Uterus (tissue), 4 donors: ENCODE data around the gene RAB3IP. TPM values are rescaled to one million over a fixed set of nuclear protein-coding genes. Genes with fewer than 3 reads are reported as not detected.
"Not testable (repeated sequence)": the region's sequence is repeated elsewhere in the genome, so short reads cannot be mapped to it uniquely, and the experiment has no call there.

Experiments
- DNase-seq, 2 donors: peaks; one replicate each; pipeline ENCODE4 v3.0.0-alpha.2; 2019 to 2020
- H3K27ac ChIP-seq, 2 donors: fragments of 200-600 bp; sonication (generic); 1 replicate in 1 of 2; 2 replicates in 1 of 2; pipeline ENCODE4 v1.5.1; 2016 to 2018
- H3K27me3 ChIP-seq, 2 donors: fragments of 200-600 bp; sonication (generic); one replicate each; pipeline ENCODE4 v1.5.1; 2018 to 2019; ENCODE audit warnings: control low read depth in 1 of 2
- H3K36me3 ChIP-seq, 2 donors: fragments of 200-600 bp; sonication (generic); one replicate each; pipeline ENCODE4 v1.5.1; 2019; ENCODE audit warnings: control low read depth in 1 of 2
- H3K4me1 ChIP-seq, 2 donors: fragments of 200-600 bp; sonication (generic); one replicate each; pipeline ENCODE4 v1.5.1; 2018 to 2019; ENCODE audit warnings: control low read depth in 1 of 2
- H3K4me3 ChIP-seq, 2 donors: fragments of 200-600 bp; sonication (generic); 1 replicate in 1 of 2; 2 replicates in 1 of 2; pipeline ENCODE4 v1.5.1; 2018 to 2019; ENCODE audit warnings: mild to moderate bottlenecking in 1 of 2
- H3K9me3 ChIP-seq, 2 donors: fragments of 200-600 bp; sonication (generic); one replicate each; pipeline ENCODE4 v1.5.1; 2019; ENCODE audit warnings: control low read depth in 1 of 2
- CTCF ChIP-seq, 4 experiments: fragments of 200-600 bp in 2 of 4; fragments of 450-650 bp in 2 of 4; sonication (generic) in 2 of 4; IDR thresholded peaks; one replicate each; pipeline ENCODE4 v1.5.1; 2016 to 2019; ENCODE audit warnings: antibody characterized with exemption in 4 of 4, mild to moderate bottlenecking in 2 of 4, moderate library complexity in 1 of 4
- POLR2A ChIP-seq, 2 donors: fragments of 450-650 bp; IDR thresholded peaks; one replicate each; pipeline ENCODE4 v1.6.1; 2016; ENCODE audit warnings: antibody characterized with exemption in 2 of 2, mild to moderate bottlenecking in 1 of 2, moderate library complexity in 1 of 2
- intact Hi-C: fragments of 100-400 bp; cut with DNase I; formaldehyde crosslinking; loops from one replicate; pipeline ENCODE4 v1.15.1; 2023; ENCODE audit warnings: low total_unique reads
- total RNA-seq, 4 donors: library from RNA; depleted of rRNA in 3 of 4; stranded (reverse); fragments of >200 nt in 3 of 4; gene quantifications; one replicate each; pipeline versions ENCODE4 v1.1.0 to v1.2.4, GENCODE V29; 2014 to 2023
- donor health status: DM: yes; HTN: yes; CAD: no.

Gene RAB3IP
- total RNA-seq, 4 donors from 2014 or later: 13.5 to 71.5 (median 21.1) TPM

DNA sequence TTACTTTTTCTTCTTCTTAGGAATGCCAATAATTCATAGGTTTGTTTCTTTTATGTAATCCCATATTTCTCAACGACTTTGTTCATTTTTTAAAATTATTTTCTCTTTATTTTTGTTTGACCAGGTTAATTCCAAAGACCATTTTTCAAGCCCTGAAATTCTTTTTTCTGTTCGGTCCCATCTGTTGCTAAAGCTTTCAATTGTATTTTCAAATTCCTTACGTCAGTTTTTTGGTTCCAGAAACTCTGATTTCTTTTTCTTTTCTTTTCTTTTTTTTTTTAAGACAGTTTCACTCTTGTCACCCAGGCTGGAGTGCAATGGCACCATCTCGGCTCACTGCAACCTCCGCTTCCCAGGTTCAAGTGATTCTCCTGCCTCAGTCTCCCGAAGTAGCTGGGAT, 27.6 kb downstream of the RAB3IP start:
- no peaks in the 10 kb centered on the region for H3K4me1 ChIP-seq
- no peaks in the 10 kb centered on the region for H3K36me3 ChIP-seq
- intact Hi-C loops: no loop called here

GRCh38 chr12:69779928-69780327, 41.3 kb downstream of the RAB3IP start:
- Histone ChIP-seq H3K27me3 (no peaks in the 10 kb centered on the region), H3K36me3 (no peaks in the 10 kb centered on the region), H3K4me3 (no peak overlapping the region), H3K4me1 (no peaks in the 10 kb centered on the region), H3K9me3 (peaks cover 0 to 4% of the 10 kb centered on the region in 2 donors), H3K27ac (no peak overlapping the region)
- intact Hi-C loops: no loop called here
- TF ChIP-seq POLR2A (IDR thresholded peaks at IDR 0.05): no peak
- no peak for TF ChIP-seq CTCF (IDR thresholded peaks at IDR 0.05)
- no peak for DNase-seq

More for the DNA sequence above, 27.6 kb downstream of the RAB3IP start:
- no peak for TF ChIP-seq CTCF (IDR thresholded peaks at IDR 0.05)
- no peak for TF ChIP-seq POLR2A (IDR thresholded peaks at IDR 0.05)
- Histone ChIP-seq H3K27ac (no peak overlapping the region), H3K27me3 (no peaks in the 10 kb centered on the region), H3K4me3 (no peak overlapping the region), H3K9me3 (peaks cover 0 to 22% of the 10 kb centered on the region in 2 donors)
- DNase-seq: no peak

DNA sequence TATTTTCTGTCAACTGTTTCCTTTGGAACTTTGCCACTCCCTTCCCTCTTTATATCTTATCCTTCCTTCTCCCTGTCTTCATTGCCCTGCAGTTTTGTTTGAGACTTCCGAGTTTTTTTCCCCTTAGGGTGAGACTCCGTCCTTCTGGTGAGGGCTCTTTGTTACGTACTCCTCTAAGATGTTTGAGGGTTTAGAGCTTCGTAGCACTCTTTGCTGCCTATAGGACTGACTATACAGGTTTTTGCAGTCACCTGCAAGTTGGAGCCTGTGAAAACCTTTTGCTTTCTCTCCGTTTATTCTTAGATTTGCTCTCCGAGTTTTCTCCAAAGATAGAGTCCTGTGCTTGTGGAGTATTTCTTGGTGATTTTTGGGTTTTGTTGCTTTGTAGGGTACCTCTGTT, 44.7 kb downstream of the RAB3IP start:
- no peak for DNase-seq
- intact Hi-C loops: no loop called here
- Histone ChIP-seq H3K36me3 (no peaks in the 10 kb centered on the region), H3K27ac (no peak overlapping the region), H3K27me3 (no peaks in the 10 kb centered on the region), H3K9me3 (peaks cover 0 to 4% of the 10 kb centered on the region in 2 donors), H3K4me3 (no peak overlapping the region), H3K4me1 (no peaks in the 10 kb centered on the region)
- TF ChIP-seq POLR2A (IDR thresholded peaks at IDR 0.05): no peak
- no peak for TF ChIP-seq CTCF (IDR thresholded peaks at IDR 0.05)

DNA sequence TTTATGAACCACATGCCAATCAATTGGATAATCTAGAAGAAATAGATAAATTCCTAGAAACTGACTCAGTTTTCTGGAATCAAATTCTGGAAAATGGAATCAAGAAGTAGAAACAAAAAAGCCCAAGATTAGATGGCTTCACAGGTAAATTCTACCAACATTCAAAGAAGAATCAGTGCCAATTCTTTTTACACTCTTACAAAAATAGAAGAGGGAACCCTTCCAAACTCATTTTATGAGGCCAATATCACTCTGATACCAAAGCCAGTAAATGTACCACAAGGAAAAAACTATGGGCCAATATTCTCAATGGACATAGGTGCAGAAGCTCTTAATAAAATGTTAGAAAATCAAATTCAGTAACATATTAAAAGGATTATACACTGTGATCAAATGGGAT, 50.7 kb downstream of the RAB3IP start:
- Histone ChIP-seq H3K4me3 (no peak overlapping the region), H3K36me3 (no peaks in the 10 kb centered on the region), H3K9me3 (no peaks in the 10 kb centered on the region), H3K27ac (no peak overlapping the region), H3K27me3 (no peaks in the 10 kb centered on the region), H3K4me1 (no peaks in the 10 kb centered on the region)
- no peak for DNase-seq
- intact Hi-C loops: no loop called here
- TF ChIP-seq POLR2A (IDR thresholded peaks at IDR 0.05) (no peak), CTCF (IDR thresholded peaks at IDR 0.05) (no peak)

DNA sequence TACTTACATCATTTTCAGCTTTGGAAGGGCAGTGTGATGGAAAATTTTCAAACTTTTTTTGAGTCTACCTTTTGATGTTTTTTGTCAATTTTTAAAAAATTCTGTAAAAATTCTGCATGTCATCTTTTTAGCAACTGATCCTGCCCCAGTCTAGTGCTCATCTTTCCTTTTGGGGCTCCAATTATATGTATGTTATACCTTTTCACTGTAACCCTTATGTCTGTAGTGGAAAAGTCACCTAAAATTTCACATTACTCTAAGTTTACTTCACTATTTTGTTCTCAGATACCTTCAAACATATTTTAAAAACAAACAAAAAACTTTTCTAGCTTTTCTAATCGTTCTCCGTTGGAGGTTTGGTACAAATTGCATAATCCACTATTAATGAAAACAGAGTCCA, 53.9 kb downstream of the RAB3IP start:
- no peak for DNase-seq
- no peaks in the 10 kb centered on the region for H3K9me3 ChIP-seq
- H3K36me3 ChIP-seq: no peaks in the 10 kb centered on the region
- intact Hi-C loops: no loop called here
- no peaks in the 10 kb centered on the region for H3K4me1 ChIP-seq
- H3K27ac ChIP-seq: no peak overlapping the region
- no peaks in the 10 kb centered on the region for H3K27me3 ChIP-seq
- H3K4me3 ChIP-seq: no peak overlapping the region
- TF ChIP-seq POLR2A (IDR thresholded peaks at IDR 0.05): no peak
- TF ChIP-seq CTCF (IDR thresholded peaks at IDR 0.05): no peak

GRCh38 chr12:69807101-69807897, 68.6 kb downstream of the RAB3IP start:
- DNase-seq, H3K27me3 ChIP-seq, H3K9me3 ChIP-seq, H3K4me1 ChIP-seq, H3K27ac ChIP-seq, intact Hi-C loops, H3K36me3 ChIP-seq, H3K4me3 ChIP-seq: not testable (repeated sequence)
